CD4-positive, alpha-beta memory T cell (primary cell): ENCODE data around the gene PAX8. TPM values are rescaled to one million over a fixed set of nuclear protein-coding genes. Genes with fewer than 3 reads are reported as not detected.

Experiments
- CTCF ChIA-PET: fragments of 350-600 bp; sonication (Branson Sonifier 250); formaldehyde crosslinking; loops from one replicate; lab custom pipeline; 2021; ENCODE audit warnings: inconsistent platforms; ENCODE audit not compliant: partially characterized antibody; lab: Charles Lee
- POLR2A ChIA-PET: fragments of 350-600 bp; sonication (Branson Sonifier 250); formaldehyde crosslinking; loops from one replicate; lab custom pipeline; 2021; ENCODE audit not compliant: partially characterized antibody; lab: Charles Lee
- DNase-seq, 5 donors: peaks; one replicate each; pipeline versions ENCODE4 v3.0.0 to v3.0.0-alpha.2; 2020 to 2022; ENCODE audit warnings: mixed read lengths in 1 of 5
- H3K27ac ChIP-seq: one replicate; pipeline ENCODE4 v1.7.0; 2013; ENCODE audit warnings: low read depth, low read length
- H3K27me3 ChIP-seq: 2 replicates; pipeline ENCODE4 v1.7.0; 2013; ENCODE audit warnings: mild to moderate bottlenecking, low read length, moderate library complexity; ENCODE audit not compliant: insufficient read depth
- H3K36me3 ChIP-seq: 2 replicates; pipeline ENCODE4 v1.7.0; 2013; ENCODE audit warnings: mild to moderate bottlenecking, low read length, moderate library complexity; ENCODE audit not compliant: insufficient read depth
- H3K4me1 ChIP-seq: 2 replicates; pipeline ENCODE4 v1.7.0; 2013; ENCODE audit warnings: mild to moderate bottlenecking, low read length, moderate library complexity; ENCODE audit not compliant: insufficient read depth
- H3K4me3 ChIP-seq, 2 donors: one replicate each; pipeline ENCODE4 v1.7.0; 2013; ENCODE audit warnings: low read length in 2 of 2, mild to moderate bottlenecking in 1 of 2
- H3K9me3 ChIP-seq, 2 donors: one replicate each; pipeline ENCODE4 v1.7.0; 2013; ENCODE audit warnings: low read length in 2 of 2, control low read depth in 1 of 2; ENCODE audit not compliant: control insufficient read depth in 1 of 2
- H3K27ac Mint-ChIP-seq, 7 donors: one replicate each; pipeline ENCODE4 v1.8.0; 2020 to 2021; ENCODE audit warnings: mixed read lengths in 7 of 7, mild to moderate bottlenecking in 6 of 7, inconsistent platforms in 3 of 7, moderate library complexity in 3 of 7
- H3K27me3 Mint-ChIP-seq, 2 donors: one replicate each; pipeline ENCODE4 v1.8.0; 2020 to 2021; ENCODE audit warnings: mixed read lengths in 2 of 2
- H3K36me3 Mint-ChIP-seq, 2 donors: one replicate each; pipeline ENCODE4 v1.8.0; 2020 to 2021; ENCODE audit warnings: mixed read lengths in 2 of 2, inconsistent platforms in 1 of 2, mild to moderate bottlenecking in 1 of 2
- H3K4me1 Mint-ChIP-seq, 4 donors: one replicate each; pipeline ENCODE4 v1.8.0; 2020 to 2021; ENCODE audit warnings: mixed read lengths in 4 of 4, mild to moderate bottlenecking in 1 of 4
- H3K4me3 Mint-ChIP-seq, 8 donors: one replicate each; pipeline ENCODE4 v1.8.0; 2020 to 2021; ENCODE audit warnings: mixed read lengths in 8 of 8, mild to moderate bottlenecking in 7 of 8, moderate library complexity in 6 of 8, inconsistent platforms in 3 of 8
- H3K9me3 Mint-ChIP-seq, 8 donors: one replicate each; pipeline ENCODE4 v1.8.0; 2020 to 2021; ENCODE audit warnings: mixed read lengths in 8 of 8, mild to moderate bottlenecking in 5 of 8, inconsistent platforms in 3 of 8, moderate library complexity in 1 of 8
- intact Hi-C: fragments of 100-400 bp; cut with micrococcal nuclease; formaldehyde crosslinking; loops from one replicate; pipeline ENCODE4 v1.15.1; 2023
- polyA plus RNA-seq, 2 donors: library from polyadenylated mRNA; unstranded; fragments of 300-500 nt; fragmentation: Illumina TruSeq; gene quantifications; one replicate each; pipeline ENCODE4 v1.2.3, GENCODE V29; 2021
- total RNA-seq, 2 experiments: library from RNA; stranded (reverse); gene quantifications; one replicate each; pipeline ENCODE4 v1.2.3, GENCODE V29; 2021

The PAX8 gene
- total and polyA plus RNA-seq, 4 experiments from 2014 or later: 0.19 to 2.3 (median 1.3) TPM

GRCh38 chr2:113283704-113284284 lies 5.1 kb upstream of the PAX8 start:
- ChIA-PET POLR2A (no interaction called here), CTCF (interaction anchor here (0.7 kb wide), 1 partner anchor 55 kb away, joined by 3 read pairs; no protein-coding TSS in a partner anchor)
- no peaks in the 10 kb centered on the region for H3K9me3 ChIP-seq
- H3K27me3 ChIP-seq: no peaks in the 10 kb centered on the region
- Mint-ChIP-seq H3K27me3 (peaks cover 12 to 18% of the 10 kb centered on the region in 2 donors), H3K4me1 (peaks cover 0 to 4% (median 0%) of the 10 kb centered on the region in 4 donors), H3K27ac (no peak overlapping the region), H3K9me3 (no peaks in the 10 kb centered on the region), H3K4me3 (no peak overlapping the region), H3K36me3 (no peaks in the 10 kb centered on the region)
- no peak overlapping the region for H3K27ac ChIP-seq
- intact Hi-C loops: no loop called here
- no peak overlapping the region for H3K4me3 ChIP-seq
- no peak for DNase-seq
- no peaks in the 10 kb centered on the region for H3K4me1 ChIP-seq
- no peaks in the 10 kb centered on the region for H3K36me3 ChIP-seq

- no peaks in the 10 kb centered on the region for H3K36me3 ChIP-seq
- no peaks in the 10 kb centered on the region for H3K9me3 Mint-ChIP-seq
- no peaks in the 10 kb centered on the region for H3K36me3 Mint-ChIP-seq
- DNase-seq: no peak
- no peaks in the 10 kb centered on the region for H3K9me3 ChIP-seq
- ChIA-PET POLR2A (no interaction called here), CTCF (interaction anchor here (0.7 to 1.2 kb wide), 2 partner anchors 34 to 56 kb away, joined by 3 to 5 read pairs; no protein-coding TSS in a partner anchor)
- H3K27me3 ChIP-seq: no peaks in the 10 kb centered on the region
- H3K4me1 ChIP-seq: no peaks in the 10 kb centered on the region
- no peak overlapping the region for H3K4me3 Mint-ChIP-seq
- H3K27ac ChIP-seq: no peak overlapping the region
- peaks cover 0 to 4% (median 0%) of the 10 kb centered on the region in 4 donors for H3K4me1 Mint-ChIP-seq
- H3K4me3 ChIP-seq: no peak overlapping the region
- no peak overlapping the region for H3K27ac Mint-ChIP-seq
- H3K27me3 Mint-ChIP-seq: peaks cover 12 to 16% of the 10 kb centered on the region in 2 donors
- intact Hi-C loops: no loop called here
These were observed 4.2 kb upstream of the PAX8 start for GRCh38 chr2:113282747-113283533.

DNA sequence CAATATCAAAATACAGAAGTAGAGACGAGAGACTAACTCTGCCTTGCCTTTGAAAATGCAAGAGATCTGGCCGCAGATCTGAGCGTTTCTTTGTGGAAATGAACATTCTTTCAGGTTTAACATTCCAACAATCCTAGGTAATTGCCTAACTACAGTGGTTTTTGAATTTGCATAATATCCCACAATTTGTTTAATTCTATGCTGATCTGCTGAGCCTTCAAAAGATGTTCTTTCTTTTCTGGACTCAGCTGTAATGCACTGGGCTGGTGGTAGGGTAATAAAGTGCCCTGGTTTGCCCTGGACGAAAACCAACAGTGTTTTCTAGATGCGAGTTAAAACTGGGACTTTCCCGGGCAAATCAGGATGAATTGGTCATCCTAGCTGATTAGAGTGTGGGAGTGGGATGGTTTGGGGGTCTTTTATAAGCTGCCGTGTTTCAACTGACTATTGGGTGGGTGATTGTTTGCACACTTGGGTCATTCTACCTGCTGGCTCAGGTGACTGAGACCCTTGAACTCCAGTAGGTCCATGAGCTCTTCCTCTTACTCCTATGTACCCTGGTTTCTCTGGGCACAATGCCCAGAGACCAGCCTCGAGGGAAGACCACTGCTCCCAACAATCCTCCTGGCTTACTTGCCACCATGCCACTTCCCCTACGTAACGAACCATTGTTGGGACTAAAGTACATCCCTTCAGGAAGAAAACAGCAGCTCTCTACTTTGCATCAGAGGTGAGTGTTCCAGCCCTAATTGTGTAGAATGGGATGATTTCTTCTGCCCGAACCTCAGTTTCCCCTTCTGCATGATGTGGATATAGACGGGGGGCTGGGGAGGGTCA lies 3.4 kb upstream of the PAX8 start:
- Histone ChIP-seq H3K4me1 (peaks cover 6% of the 10 kb centered on the region), H3K36me3 (no peaks in the 10 kb centered on the region), H3K27me3 (no peaks in the 10 kb centered on the region), H3K27ac (no peak overlapping the region), H3K4me3 (no peak overlapping the region), H3K9me3 (no peaks in the 10 kb centered on the region)
- no peak for DNase-seq
- Mint-ChIP-seq H3K36me3 (no peaks in the 10 kb centered on the region), H3K4me3 (no peak overlapping the region), H3K4me1 (peaks cover 0 to 7% (median 3%) of the 10 kb centered on the region in 4 donors), H3K27me3 (peaks cover 14 to 20% of the 10 kb centered on the region in 2 donors), H3K27ac (no peak overlapping the region), H3K9me3 (no peaks in the 10 kb centered on the region)
- intact Hi-C loops: no loop called here
- CTCF ChIA-PET: interaction anchor here (1.2 kb wide), 1 partner anchor 33 kb away, joined by 5 read pairs; no protein-coding TSS in a partner anchor
- POLR2A ChIA-PET: no interaction called here

- Histone ChIP-seq H3K27me3 (peaks cover 31% of the 10 kb centered on the region), H3K9me3 (no peaks in the 10 kb centered on the region), H3K27ac (no peak overlapping the region), H3K4me3 (no peak overlapping the region), H3K36me3 (no peaks in the 10 kb centered on the region), H3K4me1 (peaks cover 27% of the 10 kb centered on the region)
- H3K27ac Mint-ChIP-seq: no peak overlapping the region
- H3K27me3 Mint-ChIP-seq: peaks cover 41% of the 10 kb centered on the region in 2 donors
- H3K4me3 Mint-ChIP-seq: no peak overlapping the region
- POLR2A ChIA-PET: interaction anchor here (1.2 kb wide), 1 partner anchor 9 kb away, joined by 3 read pairs; no protein-coding TSS in a partner anchor
- no peaks in the 10 kb centered on the region for H3K9me3 Mint-ChIP-seq
- CTCF ChIA-PET: no interaction called here
- no peaks in the 10 kb centered on the region for H3K36me3 Mint-ChIP-seq
- no peak for DNase-seq
- intact Hi-C loops: no loop called here
- H3K4me1 Mint-ChIP-seq: peaks cover 7 to 26% (median 12%) of the 10 kb centered on the region in 4 donors
These were observed 514 bp downstream of the PAX8 start for GRCh38 chr2:113278073-113278741.

- H3K36me3 ChIP-seq: no peaks in the 10 kb centered on the region
- CTCF ChIA-PET: interaction anchor here (1.5 kb wide), 1 partner anchor 12 kb away, joined by 3 read pairs; no protein-coding TSS in a partner anchor
- POLR2A ChIA-PET: interaction anchor here (1.2 kb wide), 1 partner anchor 10 kb away, joined by 3 read pairs; no protein-coding TSS in a partner anchor
- H3K4me1 ChIP-seq: peaks cover 34% of the 10 kb centered on the region
- peaks cover 37% of the 10 kb centered on the region for H3K27me3 ChIP-seq
- no peak overlapping the region for H3K4me3 ChIP-seq
- H3K36me3 Mint-ChIP-seq: no peaks in the 10 kb centered on the region
- H3K27me3 Mint-ChIP-seq: peaks cover 45% of the 10 kb centered on the region in 2 donors
- peak overlapping the region in 6 of 8 donors; percentile 4 to 68 (median 58) for H3K4me3 Mint-ChIP-seq
- peaks cover 12 to 26% (median 14%) of the 10 kb centered on the region in 4 donors for H3K4me1 Mint-ChIP-seq
- no peak overlapping the region for H3K27ac ChIP-seq
- no peak for DNase-seq
- no peaks in the 10 kb centered on the region for H3K9me3 ChIP-seq
- intact Hi-C loops: no loop called here
- H3K27ac Mint-ChIP-seq: no peak overlapping the region
- H3K9me3 Mint-ChIP-seq: no peaks in the 10 kb centered on the region
These were observed 1.1 kb downstream of the PAX8 start for GRCh38 chr2:113277474-113278072.

- H3K36me3 Mint-ChIP-seq: no peaks in the 10 kb centered on the region
- Histone ChIP-seq H3K4me3 (no peak overlapping the region), H3K4me1 (peaks cover 34% of the 10 kb centered on the region), H3K9me3 (no peaks in the 10 kb centered on the region), H3K36me3 (no peaks in the 10 kb centered on the region), H3K27me3 (peaks cover 42% of the 10 kb centered on the region), H3K27ac (no peak overlapping the region)
- CTCF ChIA-PET: interaction anchor here (1.5 kb wide), 1 partner anchor 12 kb away, joined by 3 read pairs; no protein-coding TSS in a partner anchor
- no peaks in the 10 kb centered on the region for H3K9me3 Mint-ChIP-seq
- POLR2A ChIA-PET: interaction anchor here (1.2 to 1.6 kb wide), 2 partner anchors 11 to 103 kb away, joined by 3 to 4 read pairs; partner anchors contain the start of gene PSD4
- H3K4me3 Mint-ChIP-seq: peak overlapping the region in 6 of 8 donors; percentile 4 to 68 (median 58)
- H3K27me3 Mint-ChIP-seq: peaks cover 48 to 50% of the 10 kb centered on the region in 2 donors
- no peak overlapping the region for H3K27ac Mint-ChIP-seq
- no peak for DNase-seq
- peaks cover 12 to 26% (median 14%) of the 10 kb centered on the region in 4 donors for H3K4me1 Mint-ChIP-seq
- intact Hi-C loops: no loop called here
These were observed 1.8 kb downstream of the PAX8 start for GRCh38 chr2:113276761-113277425.
